Glomerular visceral epithelial cell (primary cell): ENCODE data around the gene GVQW3.

ENCODE experiments used
- DNase-seq: peaks from one replicate; pipeline ENCODE4 v3.0.0-alpha.2; 2016; ENCODE audit errors: extremely low spot score

GVQW3 gene

DNA sequence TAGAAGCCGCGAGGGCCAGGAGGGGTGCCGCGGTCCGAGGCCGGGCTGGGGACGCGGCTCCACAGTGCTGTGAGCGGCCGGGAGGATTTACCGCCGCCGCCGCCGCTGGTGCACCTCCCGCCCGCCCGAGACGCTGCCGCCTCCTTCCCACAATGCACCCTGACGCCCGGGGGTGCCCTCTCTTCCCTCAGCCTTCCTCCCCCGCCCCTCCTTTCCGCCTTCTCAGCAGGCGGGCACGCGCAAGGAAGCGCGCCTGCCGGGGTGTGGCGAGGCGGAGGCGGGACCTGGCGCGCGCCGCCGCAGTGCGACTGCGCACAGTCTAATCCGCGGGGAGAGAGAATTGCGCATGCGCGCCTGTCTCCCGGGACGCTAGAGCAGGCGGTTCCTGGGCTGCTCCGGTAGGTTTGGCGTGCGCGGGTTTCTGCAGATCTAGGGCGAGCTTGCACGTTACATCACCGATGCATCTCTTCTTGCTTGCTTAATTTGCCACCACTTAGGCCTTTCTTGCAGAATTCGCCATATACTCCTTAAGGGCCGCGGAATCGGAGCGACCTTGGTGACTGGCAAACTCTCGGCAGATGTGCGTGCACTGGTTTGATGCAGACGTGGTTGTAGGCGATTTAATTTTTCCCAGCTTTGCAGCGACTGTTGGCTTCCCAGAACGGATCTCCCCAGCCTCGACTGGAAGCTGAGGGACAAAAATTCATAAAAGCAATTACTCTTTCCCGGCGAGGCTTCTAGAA, at the start of gene GVQW3, which contains the start of gene THAP12:
Gene GVQW3 (plus strand): TSS at position 347 of the 743 bp plus-strand sequence. CDS start 506 bp downstream, outside the sequence.
Gene THAP12 (minus strand): TSS at position 156 of the 743 bp plus-strand sequence. CDS start 296 bp downstream, outside the sequence.
- DNase-seq = peak; percentile 98

DNA sequence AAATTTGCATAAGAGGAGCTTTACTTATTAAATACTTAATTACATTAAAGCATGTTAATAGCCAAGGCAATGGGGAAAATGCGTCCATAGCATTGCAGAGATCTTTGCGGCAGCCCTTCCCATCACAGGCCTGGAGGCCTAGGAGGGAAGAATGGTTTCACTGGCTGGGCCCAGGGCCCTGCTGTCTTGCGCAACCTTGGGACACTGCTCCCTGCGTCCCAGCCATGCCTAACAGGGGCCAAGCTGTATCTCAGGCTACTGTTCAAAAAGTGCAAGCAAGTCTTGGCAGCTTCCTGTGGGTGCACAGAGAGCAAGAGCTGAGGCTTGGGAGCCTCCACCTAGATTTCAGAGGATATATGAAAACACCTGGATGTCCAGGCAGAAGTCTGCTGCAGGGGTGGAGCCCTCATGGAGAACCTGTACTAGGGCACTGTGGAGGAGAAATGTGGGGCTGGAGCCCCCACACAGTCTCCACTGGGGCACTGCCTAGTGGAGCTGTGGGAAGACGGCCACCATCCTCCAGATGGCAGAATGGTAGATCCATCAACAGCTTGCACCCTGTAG, 46.2 kb upstream of the GVQW3 start:
- DNase-seq = no peak

DNA sequence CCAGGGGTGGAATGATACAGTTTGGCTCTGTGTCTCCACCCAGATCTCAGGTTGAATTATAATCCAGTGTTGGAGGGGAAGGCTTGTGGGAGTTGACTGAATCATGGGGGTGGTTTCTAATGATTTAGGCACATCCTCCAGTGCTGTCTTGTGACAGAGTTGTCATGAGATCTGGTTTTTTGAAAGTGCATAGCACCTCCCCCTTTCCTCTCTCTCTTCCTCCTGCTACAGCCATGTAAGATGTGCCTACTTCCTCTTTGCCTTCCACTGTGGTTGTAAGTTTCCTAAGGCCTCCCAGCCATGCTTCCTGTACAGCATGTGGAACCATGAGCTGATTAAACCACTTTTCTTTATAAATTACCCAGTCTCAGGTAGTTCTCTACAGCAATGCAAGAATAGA, 45.3 kb upstream of the GVQW3 start:
- no peak for DNase-seq

DNA sequence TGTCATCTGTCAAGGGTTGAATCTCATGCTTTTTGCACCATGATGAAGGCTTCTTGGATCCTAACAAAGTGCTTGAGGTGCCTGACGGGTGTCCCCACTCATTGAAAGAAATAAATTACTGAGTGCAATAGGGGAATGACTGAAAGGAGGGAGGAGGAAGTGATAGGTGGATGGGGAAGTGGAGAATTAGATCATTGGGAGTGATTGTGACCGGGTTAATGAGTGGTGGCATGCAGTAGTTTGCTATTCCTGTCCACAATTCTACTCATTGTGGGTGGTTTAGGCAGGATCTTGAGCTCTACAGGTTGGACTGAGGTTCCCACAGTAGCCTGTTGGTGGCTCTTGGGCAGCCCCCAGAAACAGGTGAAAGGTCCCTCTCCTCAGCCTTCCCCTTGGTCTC, 44.5 kb upstream of the GVQW3 start:
- no peak for DNase-seq

- DNase-seq = no peak
These were observed 43.7 kb upstream of the GVQW3 start for GRCh38 chr11:76337469-76337868.

GRCh38 chr11:76337923-76338322, 43.2 kb upstream of the GVQW3 start:
- no peak for DNase-seq

DNA sequence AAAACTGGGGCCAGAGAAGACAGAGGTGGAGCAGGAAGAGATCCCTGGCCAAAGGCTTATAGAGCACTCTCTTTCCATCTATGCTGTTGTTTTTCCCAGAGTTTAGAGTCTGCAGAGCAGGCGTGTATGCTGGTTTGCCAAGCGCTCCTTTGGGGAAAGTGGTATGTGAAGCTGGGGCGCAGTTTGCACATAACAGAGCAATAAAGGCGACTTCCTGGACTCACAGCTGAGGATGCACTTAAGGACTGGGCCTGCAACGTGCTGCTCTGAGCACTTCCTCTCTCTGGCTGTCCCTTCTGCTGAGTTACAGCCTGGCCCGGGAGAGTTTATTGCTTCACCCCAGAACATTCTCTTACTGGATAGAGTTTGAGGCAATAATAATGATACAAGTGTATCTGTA, 41.9 kb upstream of the GVQW3 start:
- no peak for DNase-seq

- DNase-seq = no peak
These were observed 33.7 kb upstream of the GVQW3 start for GRCh38 chr11:76347466-76347865.

- DNase-seq = no peak
These were observed 32.8 kb upstream of the GVQW3 start for GRCh38 chr11:76348348-76348747.

- DNase-seq = no peak
These were observed 26.0 kb upstream of the GVQW3 start for GRCh38 chr11:76355172-76355571.

- no peak for DNase-seq
These were observed 19.7 kb upstream of the GVQW3 start for GRCh38 chr11:76361374-76361773.

DNA sequence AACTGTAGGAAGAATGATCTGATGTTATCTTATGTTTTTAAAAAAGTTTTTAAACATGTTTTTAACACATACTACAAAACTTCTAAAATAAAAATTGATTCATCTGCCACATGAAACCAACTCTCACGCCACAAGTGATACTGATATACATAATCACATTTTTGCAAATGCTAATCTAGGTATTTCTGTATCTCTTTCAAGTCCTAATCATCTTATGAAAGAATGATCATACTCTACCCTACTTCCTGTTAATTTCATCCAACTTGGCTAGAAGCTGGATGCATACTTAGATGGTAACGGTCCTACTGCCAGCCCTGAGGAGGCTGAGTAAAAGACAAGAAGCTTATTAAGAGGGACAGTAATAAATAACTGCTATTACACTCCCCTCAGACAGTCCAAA, 19.3 kb upstream of the GVQW3 start:
- DNase-seq = no peak

GRCh38 chr11:76362716-76363115, 18.4 kb upstream of the GVQW3 start:
- no peak for DNase-seq

DNA sequence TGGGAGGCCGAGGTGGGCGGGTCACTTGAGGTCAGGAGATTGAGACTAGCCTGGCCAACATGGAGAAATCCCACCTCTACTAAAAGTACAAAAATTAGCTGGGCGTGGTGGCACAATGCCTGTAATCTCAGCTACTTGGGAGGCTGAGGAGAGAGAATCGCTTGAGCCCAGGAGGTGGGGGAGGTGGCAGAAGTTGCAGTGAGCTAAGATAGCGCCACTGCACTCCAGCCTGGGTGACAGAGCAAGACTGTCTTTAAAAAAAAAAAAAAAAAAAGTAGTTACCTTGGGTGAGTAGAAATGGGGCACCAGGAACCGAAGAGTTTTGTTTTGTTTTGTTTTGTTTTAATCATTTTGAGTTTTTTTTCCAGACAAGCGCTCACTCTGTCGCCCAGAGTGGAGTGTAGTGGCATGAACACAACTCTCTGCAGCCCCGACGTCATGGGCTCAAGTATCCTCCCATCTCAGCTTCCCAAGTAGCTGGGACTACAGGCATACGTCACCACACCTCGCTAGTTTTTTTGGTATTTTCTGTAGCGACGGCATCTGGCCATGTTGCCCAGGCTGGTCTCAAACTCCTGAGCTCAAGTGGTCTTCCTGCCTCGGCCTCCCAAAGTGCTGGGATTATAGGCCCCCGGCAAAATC, 16.0 kb upstream of the GVQW3 start:
- DNase-seq = no peak

DNA sequence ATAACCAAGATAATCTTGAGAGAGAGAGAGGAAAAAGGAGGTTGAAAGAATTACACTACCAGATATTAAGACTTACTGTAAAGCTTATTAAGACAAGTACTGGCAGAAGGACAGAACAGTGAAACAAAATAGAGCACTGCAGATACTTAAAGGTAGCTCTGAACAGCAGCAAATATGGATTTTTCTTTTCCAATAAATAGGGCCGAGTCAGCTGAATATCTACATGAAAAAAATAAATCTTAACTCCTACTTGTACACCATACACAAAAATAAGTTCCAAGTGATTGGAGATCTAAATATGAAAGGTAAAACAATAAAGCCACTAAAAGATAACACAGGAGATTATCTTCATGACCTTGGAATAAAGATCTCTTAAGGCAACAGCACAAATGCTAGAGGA, 12.6 kb upstream of the GVQW3 start:
- no peak for DNase-seq

- no peak for DNase-seq
These were observed 11.7 kb upstream of the GVQW3 start for GRCh38 chr11:76369406-76369805.

DNA sequence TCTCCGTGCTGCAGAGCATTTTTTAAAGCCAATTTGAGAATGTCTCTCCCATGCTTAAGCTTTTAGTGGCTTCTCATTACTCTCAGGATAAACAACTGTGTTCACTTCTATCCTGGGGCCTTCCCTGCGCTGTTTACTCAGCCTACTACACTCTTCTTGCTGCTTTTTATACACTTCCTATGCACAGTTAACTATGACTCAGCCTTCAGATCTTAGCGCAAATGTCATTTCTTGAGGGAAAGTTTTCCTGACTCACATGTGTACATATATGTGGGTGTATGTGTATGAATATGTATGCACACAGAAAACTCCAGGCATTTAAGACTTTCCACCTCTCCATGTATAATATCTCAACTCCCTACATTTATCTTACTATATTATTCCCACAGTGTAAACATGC, 10.0 kb upstream of the GVQW3 start:
- DNase-seq = peak; percentile 31

GRCh38 chr11:76376746-76377558, 4.2 kb upstream of the GVQW3 start:
- no peak for DNase-seq

DNA sequence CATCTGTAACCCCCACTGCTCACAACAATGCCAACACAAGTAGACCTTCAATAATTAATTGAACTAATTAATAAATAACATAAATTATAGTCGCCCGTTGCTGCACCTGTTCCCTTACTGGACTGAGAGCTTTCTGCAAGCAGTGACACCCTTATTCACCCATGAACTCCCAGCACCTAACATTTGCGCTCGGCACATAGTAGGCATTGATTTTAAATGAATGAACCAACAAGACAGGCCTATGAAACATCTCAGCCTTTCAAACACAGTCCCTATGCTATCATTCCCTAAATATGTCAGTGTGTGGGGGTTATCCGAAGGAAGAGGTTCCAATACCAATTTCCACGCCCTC, 1.3 kb upstream of the GVQW3 start:
- DNase-seq = no peak

DNA sequence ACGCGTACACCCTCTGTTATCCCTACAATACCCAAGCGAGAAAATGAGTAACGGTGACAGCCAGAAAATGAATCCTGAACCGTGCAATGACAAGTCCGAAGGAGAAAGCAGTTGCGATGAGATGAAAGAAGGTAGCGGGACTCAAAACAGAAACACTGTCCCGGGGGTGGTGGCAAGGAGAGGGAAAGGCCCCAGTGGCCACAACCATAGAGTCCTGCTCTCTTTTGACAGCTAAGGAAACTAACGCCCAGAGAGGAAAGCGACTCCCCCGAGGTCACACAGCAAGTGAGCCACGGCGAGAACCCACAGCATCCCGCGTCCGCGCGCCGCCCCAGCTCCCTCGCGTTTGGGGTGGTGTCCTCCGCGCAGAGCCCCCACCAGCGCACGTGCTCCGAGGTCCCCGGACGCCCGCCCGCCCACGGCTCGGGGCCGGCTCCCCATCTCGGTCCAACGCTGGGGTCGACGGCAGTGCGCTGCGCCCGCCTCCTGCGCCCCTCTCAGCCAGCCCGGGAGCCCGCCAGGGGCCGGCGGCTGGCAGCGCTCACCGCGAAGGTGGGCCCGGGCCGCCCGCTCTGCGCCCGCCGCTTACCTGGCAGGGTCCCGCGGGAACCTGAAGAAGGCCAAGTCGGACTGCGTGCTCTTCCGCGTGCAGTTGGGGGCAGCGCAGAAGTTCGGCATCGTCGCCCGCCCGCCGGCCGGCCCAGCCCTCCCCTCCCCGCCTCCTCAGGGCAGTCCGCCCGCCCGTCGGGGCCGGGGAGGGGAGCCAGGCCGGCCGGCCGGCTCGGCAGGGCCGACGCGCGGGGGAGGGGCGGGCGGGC, 755 bp upstream of the GVQW3 start:
- peak; percentile 5 for DNase-seq

DNA sequence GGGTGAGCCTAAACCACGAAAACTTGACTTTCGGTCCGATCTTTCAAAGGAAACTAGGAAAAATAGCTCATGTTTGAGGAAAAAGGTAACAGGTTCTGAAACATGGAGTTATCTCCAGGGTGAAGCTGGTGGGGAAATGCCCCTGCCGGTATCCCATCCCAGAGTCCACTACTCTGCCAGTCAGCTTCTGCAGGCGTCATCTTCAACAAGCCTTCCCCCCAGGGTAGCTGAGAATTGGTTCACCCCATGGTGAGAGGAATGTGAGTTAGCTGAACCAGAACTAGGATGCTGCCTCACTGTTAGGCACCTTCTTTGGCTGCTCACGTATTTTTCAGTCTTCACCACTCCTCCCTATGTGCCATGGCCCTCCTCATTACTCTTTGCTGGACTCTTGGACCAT, 1.1 kb downstream of the GVQW3 start:
- DNase-seq = no peak
